ENCODE results near the gene C12orf43.

DNA sequence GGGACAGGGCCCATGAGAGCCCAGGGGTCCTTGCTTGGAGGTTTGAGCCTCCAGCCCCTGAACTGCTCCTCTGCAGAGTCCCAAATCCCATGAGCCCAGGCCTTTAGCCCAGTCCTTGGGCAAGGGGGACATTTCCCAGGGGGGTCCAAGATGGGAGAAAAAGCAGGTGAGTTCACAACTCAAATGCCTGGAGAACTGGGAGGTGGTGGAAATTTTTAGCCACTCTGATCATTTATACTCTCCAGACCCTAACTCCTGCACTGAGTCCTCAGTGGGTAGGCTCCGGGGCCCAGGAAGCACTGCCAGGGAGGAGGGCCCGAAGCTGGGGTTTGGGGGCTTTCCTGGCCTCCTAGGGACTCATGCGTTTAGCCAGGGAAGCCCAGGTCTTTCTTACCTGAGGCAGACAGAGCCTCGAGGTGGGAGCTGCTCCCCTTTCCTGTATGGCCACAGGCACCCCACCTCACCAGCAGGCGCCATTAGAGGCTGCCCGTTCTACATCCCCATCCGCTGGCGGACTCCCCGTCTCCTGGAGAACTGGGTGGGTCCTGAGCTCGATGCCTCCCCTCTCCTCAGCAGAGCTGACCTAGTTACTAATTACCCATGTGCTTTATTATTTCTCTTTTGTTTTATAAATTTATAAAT lies 36.9 kb downstream of the C12orf43 start:
- TF ChIP-seq TARDBP (IDR thresholded peaks at IDR 0.05) (no peak), ARNT (IDR thresholded peaks at IDR 0.05) (no peak), SP1 (IDR thresholded peaks at IDR 0.05) (no peak)

All from HEK293T (cell line).